ENCODE results near the gene SLC35F6. TPM values are rescaled to one million over a fixed set of nuclear protein-coding genes. Genes with fewer than 3 reads are reported as not detected.

Gene SLC35F6
- total and polyA plus RNA-seq, 4 donors = 14.8 to 49.9 (median 21.4) TPM

GRCh38 chr2:26720322-26721114, 43.6 kb upstream of the SLC35F6 start:
- Histone ChIP-seq H3K27ac (ENCODE audit: low read depth in 1 of 2, low read length in 1 of 2) (peak overlapping the region; percentile 37 to 63), H3K4me1 (ENCODE audit: control insufficient read depth in 5 of 5, insufficient read depth in 5 of 5, low read length in 5 of 5) (peaks cover 4 to 62% (median 39%) of the 10 kb centered on the region in 5 donors), H3K9ac (ENCODE audit: insufficient read depth in 1 of 2, low read length in 2 of 2) (peak overlapping the region in 1 of 2 donors; percentile 70), H3K9me3 (ENCODE audit: control insufficient read depth in 4 of 4, insufficient read depth in 3 of 4, low read length in 3 of 4) (no peaks in the 10 kb centered on the region), H3K27me3 (ENCODE audit: control insufficient read depth in 3 of 3, insufficient read depth in 3 of 3, low read length in 2 of 3) (no peaks in the 10 kb centered on the region), H3K4me3 (no peak overlapping the region), H3K36me3 (ENCODE audit: control insufficient read depth in 4 of 4, insufficient read depth in 4 of 4, low read length in 4 of 4) (peaks cover 0 to 3% (median 0%) of the 10 kb centered on the region in 4 donors)
- WGBS, 2 donors = 52 to 70% methylated on average over 6 to 7 of the region's 7 CpGs
- no peak for TF ChIP-seq CTCF (IDR thresholded peaks at IDR 0.05; ENCODE audit: control extremely low read depth, extremely low read depth)
- peak; percentile 93 to 98 (median 95) for DNase-seq
- peak; percentile 12 for ATAC-seq (ENCODE audit: insufficient read depth, low FRiP score)

- peak; percentile 16 for ATAC-seq (ENCODE audit: insufficient read depth, low FRiP score)
- DNase-seq = no peak
- Histone ChIP-seq H3K36me3 (ENCODE audit: control insufficient read depth in 4 of 4, insufficient read depth in 4 of 4, low read length in 4 of 4) (no peaks in the 10 kb centered on the region), H3K27me3 (ENCODE audit: control insufficient read depth in 3 of 3, insufficient read depth in 3 of 3, low read length in 2 of 3) (no peaks in the 10 kb centered on the region), H3K4me3 (no peak overlapping the region), H3K9me3 (ENCODE audit: control insufficient read depth in 4 of 4, insufficient read depth in 3 of 4, low read length in 3 of 4) (no peaks in the 10 kb centered on the region), H3K4me1 (ENCODE audit: control insufficient read depth in 5 of 5, insufficient read depth in 5 of 5, low read length in 5 of 5) (peaks cover 4 to 62% (median 39%) of the 10 kb centered on the region in 5 donors), H3K27ac (ENCODE audit: low read depth in 1 of 2, low read length in 1 of 2) (peak overlapping the region; percentile 37 to 63), H3K9ac (ENCODE audit: insufficient read depth in 1 of 2, low read length in 2 of 2) (no peak overlapping the region)
- TF ChIP-seq CTCF (IDR thresholded peaks at IDR 0.05; ENCODE audit: control extremely low read depth, extremely low read depth) = no peak
- WGBS, 2 donors = 74 to 85% methylated on average over 10 to 12 of the region's 12 CpGs
Measured at GRCh38 chr2:26721115-26722032, 42.7 kb upstream of the SLC35F6 start.

- no peak overlapping the region for H3K27ac ChIP-seq (ENCODE audit: low read depth in 1 of 2, low read length in 1 of 2)
- DNase-seq = no peak
- peaks cover 4 to 62% (median 39%) of the 10 kb centered on the region in 5 donors for H3K4me1 ChIP-seq (ENCODE audit: control insufficient read depth in 5 of 5, insufficient read depth in 5 of 5, low read length in 5 of 5)
- no peaks in the 10 kb centered on the region for H3K27me3 ChIP-seq (ENCODE audit: control insufficient read depth in 3 of 3, insufficient read depth in 3 of 3, low read length in 2 of 3)
- no peak for ATAC-seq (ENCODE audit: insufficient read depth, low FRiP score)
- no peak for TF ChIP-seq CTCF (IDR thresholded peaks at IDR 0.05; ENCODE audit: control extremely low read depth, extremely low read depth)
- WGBS, 2 donors = 86 to 91% methylated on average over 1 of the region's 1 CpG
- H3K4me3 ChIP-seq = no peak overlapping the region
- H3K9ac ChIP-seq (ENCODE audit: insufficient read depth in 1 of 2, low read length in 2 of 2) = no peak overlapping the region
- H3K36me3 ChIP-seq (ENCODE audit: control insufficient read depth in 4 of 4, insufficient read depth in 4 of 4, low read length in 4 of 4) = no peaks in the 10 kb centered on the region
- no peaks in the 10 kb centered on the region for H3K9me3 ChIP-seq (ENCODE audit: control insufficient read depth in 4 of 4, insufficient read depth in 3 of 4, low read length in 3 of 4)
Measured at GRCh38 chr2:26722328-26722727, 41.8 kb upstream of the SLC35F6 start.

All from lung (tissue), 12 donors.